ENCODE results near the gene QSOX1. TPM values are rescaled to one million over a fixed set of nuclear protein-coding genes. Genes with fewer than 3 reads are reported as not detected.

The QSOX1 gene
- total and polyA plus RNA-seq, 2 of the 4 experiments (the other 2 are of a cell fraction), result 102 to 791 TPM

- Histone ChIP-seq H3K27me3 (ENCODE audit: control insufficient read depth, insufficient read depth, low read length) (peaks cover 13% of the 10 kb centered on the region), H3K4me1 (ENCODE audit: control insufficient read depth, insufficient read depth, low read length) (peaks cover 4% of the 10 kb centered on the region; the same call in 1 of the 2 replicates), H4K20me1 (ENCODE audit: insufficient read depth, low read length) (no peaks in the 10 kb centered on the region), H2BK120ac (ENCODE audit: low read depth, low read length) (no peak overlapping the region), H4K5ac (ENCODE audit: low read depth, low read length) (no peak overlapping the region), H3K56ac (ENCODE audit: extremely low read depth, insufficient read depth, low read length) (no peak overlapping the region), H3K4me2 (ENCODE audit: low read depth, low read length) (no peak overlapping the region), H3K9me3 (ENCODE audit: control insufficient read depth, insufficient read depth, low read length) (no peaks in the 10 kb centered on the region), H4K8ac (ENCODE audit: low read depth in 2 of 2, low read length in 2 of 2) (no peak overlapping the region), H2AFZ (replicated peaks; ENCODE audit: low read length, poor library complexity) (no peak overlapping the region), H3K18ac (ENCODE audit: low read depth, low read length) (no peak overlapping the region), H4K91ac (ENCODE audit: insufficient read depth, low read depth, low read length) (no peak overlapping the region), H2BK5ac (ENCODE audit: low read depth, low read length, poor library complexity, severe bottlenecking) (no peak overlapping the region), H3K9ac (ENCODE audit: low read depth, low read length) (no peak overlapping the region), H3K27ac (ENCODE audit: insufficient read depth, low read length) (no peak overlapping the region), H3K9me1 (ENCODE audit: insufficient read depth, low read length) (peaks cover 4% of the 10 kb centered on the region; the same call in 1 of the 2 replicates), H2BK15ac (ENCODE audit: low read depth, low read length) (no peak overlapping the region), H2BK20ac (ENCODE audit: low read depth, low read length) (no peak overlapping the region), H2AK5ac (ENCODE audit: low read depth, low read length) (no peak overlapping the region), H3K4ac (ENCODE audit: low read depth, low read length) (no peak overlapping the region), H3K36me3 (ENCODE audit: control insufficient read depth, insufficient read depth, low read length) (no peaks in the 10 kb centered on the region), H3K23ac (ENCODE audit: low read depth, low read length) (no peak overlapping the region), H3K79me1 (ENCODE audit: low read depth in 1 of 2, low read length in 2 of 2) (no peaks in the 10 kb centered on the region), H3K4me3 (ENCODE audit: insufficient read depth, low read depth, low read length) (no peak overlapping the region), H3K14ac (replicated peaks; ENCODE audit: low read depth, low read length) (no peak overlapping the region), H2AK9ac (replicated peaks; ENCODE audit: low read depth, low read length, poor library complexity) (no peak overlapping the region)
- in situ Hi-C loops (cut with MboI; ENCODE audit: low sequenced_read_pairs) (no loop called here), dilution Hi-C loops (cut with HindIII; ENCODE audit: low sequenced_read_pairs, unreplicated experiment) (no loop called here), intact Hi-C loops (cut with micrococcal nuclease) (no loop called here)
- DNase-seq (no peak), ATAC-seq (ENCODE audit: low read depth) (no peak)
- BruUV-seq (replicated peaks), result no TSS peak
- POLR2A ChIA-PET (ENCODE audit: unreplicated experiment), result no interaction called here
- TF ChIP-seq USF2 (IDR thresholded peaks at IDR 0.05; ENCODE audit: low read depth, low read length), result no peak
- no peak for TF ChIP-seq MAFK (IDR thresholded peaks at IDR 0.05; ENCODE audit: low read depth, low read length)
- no peak for TF ChIP-seq CEBPB (IDR thresholded peaks at IDR 0.05; ENCODE audit: low read depth, low read length)
- no peak for TF ChIP-seq NFE2L2 (IDR thresholded peaks at IDR 0.05; ENCODE audit: low read depth, low read length)
- no peak for TF ChIP-seq ELK1 (IDR thresholded peaks at IDR 0.05; ENCODE audit: borderline replicate concordance, low read depth, low read length)
- no peak for TF ChIP-seq RCOR1 (IDR thresholded peaks at IDR 0.05; ENCODE audit: insufficient replicate concordance, low read length)
- TF ChIP-seq POLR2A (IDR thresholded peaks at IDR 0.05; ENCODE audit: low read depth, low read length), result no peak
- TF ChIP-seq CHD1 (IDR thresholded peaks at IDR 0.05; ENCODE audit: low read depth, low read length), result no peak
- no peak for TF ChIP-seq FOS (IDR thresholded peaks at IDR 0.05; ENCODE audit: low read depth, low read length)
- TF ChIP-seq RAD21 (IDR thresholded peaks at IDR 0.05; ENCODE audit: low read length), result no peak
- no peak for TF ChIP-seq SMC3 (IDR thresholded peaks at IDR 0.05; ENCODE audit: low read depth, low read length)
- TF ChIP-seq RFX5 (IDR thresholded peaks at IDR 0.05; ENCODE audit: low read depth, low read length), result no peak
- TF ChIP-seq BHLHE40 (IDR thresholded peaks at IDR 0.05; ENCODE audit: low read depth, low read length), result no peak
- TF ChIP-seq MXI1 (IDR thresholded peaks at IDR 0.05; ENCODE audit: borderline replicate concordance, low read depth, low read length), result no peak
- TF ChIP-seq MAZ (IDR thresholded peaks at IDR 0.05; ENCODE audit: borderline replicate concordance, low read depth, low read length), result no peak
- no peak for TF ChIP-seq CTCF (conservative IDR thresholded peaks at IDR 0.05; ENCODE audit: low read depth, low read length)
- CTCF ChIA-PET, result no interaction called here
- no CpG with 5 or more reads among the region's 7 CpGs for WGBS, 2 experiments (ENCODE audit: extremely low coverage in 2 of 2, insufficient read length in 1 of 2)
Measured at GRCh38 chr1:180248176-180248575, 93.5 kb downstream of the QSOX1 start.
